Lung (tissue), 12 donors: Measurements from ENCODE around the gene OAS2. TPM values are rescaled to one million over a fixed set of nuclear protein-coding genes. Genes with fewer than 3 reads are reported as not detected.

Experiments
- ATAC-seq: fragments of 200-7000 bp; cut with Tn5 transposase; one replicate; pipeline ENCODE4 v1.9.1; 2020; ENCODE audit warnings: moderate number of reproducible peaks; ENCODE audit not compliant: insufficient read depth, low FRiP score
- DNase-seq, 3 donors: peaks; one replicate each; pipeline ENCODE4 v3.0.0-alpha.2; 2013 to 2017
- H3K27ac ChIP-seq, 2 donors: one replicate each; pipeline ENCODE4 v1.5.1; 2013; ENCODE audit warnings: mild to moderate bottlenecking in 2 of 2, moderate library complexity in 2 of 2, control low read depth in 1 of 2, inconsistent platforms in 1 of 2, low read depth in 1 of 2, low read length in 1 of 2
- H3K27me3 ChIP-seq, 3 donors: one replicate each; pipeline ENCODE4 v1.5.1; 2013; ENCODE audit warnings: low read length in 2 of 3; ENCODE audit not compliant: control insufficient read depth in 3 of 3, insufficient read depth in 3 of 3
- H3K36me3 ChIP-seq, 4 donors: one replicate each; pipeline ENCODE4 v1.5.1; 2013; ENCODE audit warnings: low read length in 4 of 4, mild to moderate bottlenecking in 1 of 4, moderate library complexity in 1 of 4; ENCODE audit not compliant: control insufficient read depth in 4 of 4, insufficient read depth in 4 of 4
- H3K4me1 ChIP-seq, 5 donors: one replicate each; pipeline ENCODE4 v1.5.1; 2013; ENCODE audit warnings: low read length in 5 of 5, mild to moderate bottlenecking in 2 of 5, moderate library complexity in 1 of 5; ENCODE audit not compliant: control insufficient read depth in 5 of 5, insufficient read depth in 5 of 5
- H3K4me3 ChIP-seq: one replicate; pipeline ENCODE4 v1.5.1; 2013; ENCODE audit warnings: mild to moderate bottlenecking, control low read depth, moderate library complexity
- H3K9ac ChIP-seq, 2 donors: one replicate each; pipeline ENCODE4 v1.5.1; 2013; ENCODE audit warnings: low read length in 2 of 2, control low read depth in 1 of 2; ENCODE audit not compliant: insufficient read depth in 1 of 2
- H3K9me3 ChIP-seq, 4 donors: one replicate each; pipeline ENCODE4 v1.5.1; 2013; ENCODE audit warnings: low read length in 3 of 4, mild to moderate bottlenecking in 1 of 4, moderate library complexity in 1 of 4; ENCODE audit not compliant: control insufficient read depth in 4 of 4, insufficient read depth in 3 of 4
- CTCF ChIP-seq: IDR thresholded peaks from 2 replicates; pipeline ENCODE4 v1.5.1; 2012; ENCODE audit warnings: mild to moderate bottlenecking; ENCODE audit errors: control extremely low read depth, extremely low read depth
- WGBS, 2 donors: extraction: QIAGEN DNeasy Blood & Tissue Kit; methylation state at CpG; one replicate each; pipeline ENCODE4 v1.1.7; 2013; 5-methylcytosine and 5-hydroxymethylcytosine counted together
- polyA plus RNA-seq, 2 donors: library from polyadenylated mRNA; stranded (reverse); fragments of 200-250 nt; gene quantifications; one replicate each; pipeline ENCODE4 v1.2.1, GENCODE V29; 2013
- total RNA-seq, 2 donors: library from RNA; depleted of rRNA in 1 of 2; stranded (reverse); fragments of >200 nt in 1 of 2; gene quantifications; one replicate each; pipeline ENCODE4 v1.2.1, GENCODE V29; 2014 to 2021
- donor health status: control.
- donor health status: control.
- donor health status: Bipolar disorder and iron deficiency.
- donor health status: healthy.
- donor health status: DM: yes; HTN: yes; CAD: no.

The OAS2 gene
- total and polyA plus RNA-seq, 4 donors: 9.8 to 25.9 (median 16.1) TPM

GRCh38 chr12:113057565-113058485 is 79.5 kb downstream of the OAS2 start:
- DNase-seq: no peak

DNA sequence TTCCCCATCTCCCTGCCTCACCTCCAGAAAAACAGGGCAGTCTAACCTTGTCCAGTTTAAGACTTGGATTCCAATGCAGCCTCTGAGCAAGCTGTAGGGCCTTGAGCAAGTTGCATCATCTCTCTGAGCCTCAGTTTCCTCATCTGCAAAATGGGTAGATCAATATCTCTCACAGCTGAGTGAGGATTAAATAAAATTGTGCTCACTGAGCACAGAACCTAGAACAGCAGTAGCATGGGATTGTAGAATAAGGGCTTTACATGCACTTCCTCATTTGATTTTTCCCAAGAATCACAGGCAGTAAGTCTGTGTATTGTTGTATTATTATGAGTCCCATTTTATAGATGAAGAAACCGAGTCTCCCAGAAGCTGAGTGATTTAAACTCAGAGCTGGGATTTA is 80.2 kb downstream of the OAS2 start:
- TF ChIP-seq CTCF: no peak
- H3K4me1 ChIP-seq: peaks cover 0 to 4% (median 0%) of the 10 kb centered on the region in 5 donors
- peaks cover 0 to 8% (median 0%) of the 10 kb centered on the region in 4 donors for H3K9me3 ChIP-seq
- H3K9ac ChIP-seq: no peak overlapping the region
- no peak for ATAC-seq
- no peak for DNase-seq
- H3K4me3 ChIP-seq: no peak overlapping the region
- no peaks in the 10 kb centered on the region for H3K36me3 ChIP-seq
- 90 to 97% methylated on average over 1 of the region's 1 CpG for WGBS, 2 donors
- H3K27me3 ChIP-seq: peaks cover 5 to 37% (median 17%) of the 10 kb centered on the region in 3 donors
- H3K27ac ChIP-seq: no peak overlapping the region

More at GRCh38 chr12:113057565-113058485, 79.5 kb downstream of the OAS2 start:
- H3K27me3 ChIP-seq: peaks cover 5 to 37% (median 19%) of the 10 kb centered on the region in 3 donors
- no peak for ATAC-seq
- H3K4me1 ChIP-seq: peaks cover 0 to 4% (median 0%) of the 10 kb centered on the region in 5 donors
- no peak overlapping the region for H3K4me3 ChIP-seq
- peaks cover 0 to 8% (median 0%) of the 10 kb centered on the region in 4 donors for H3K9me3 ChIP-seq
- no peak overlapping the region for H3K9ac ChIP-seq
- WGBS, 2 donors: 65 to 71% methylated on average over 44 of the region's 44 CpGs
- no peaks in the 10 kb centered on the region for H3K36me3 ChIP-seq
- TF ChIP-seq CTCF: no peak
- H3K27ac ChIP-seq: no peak overlapping the region

DNA sequence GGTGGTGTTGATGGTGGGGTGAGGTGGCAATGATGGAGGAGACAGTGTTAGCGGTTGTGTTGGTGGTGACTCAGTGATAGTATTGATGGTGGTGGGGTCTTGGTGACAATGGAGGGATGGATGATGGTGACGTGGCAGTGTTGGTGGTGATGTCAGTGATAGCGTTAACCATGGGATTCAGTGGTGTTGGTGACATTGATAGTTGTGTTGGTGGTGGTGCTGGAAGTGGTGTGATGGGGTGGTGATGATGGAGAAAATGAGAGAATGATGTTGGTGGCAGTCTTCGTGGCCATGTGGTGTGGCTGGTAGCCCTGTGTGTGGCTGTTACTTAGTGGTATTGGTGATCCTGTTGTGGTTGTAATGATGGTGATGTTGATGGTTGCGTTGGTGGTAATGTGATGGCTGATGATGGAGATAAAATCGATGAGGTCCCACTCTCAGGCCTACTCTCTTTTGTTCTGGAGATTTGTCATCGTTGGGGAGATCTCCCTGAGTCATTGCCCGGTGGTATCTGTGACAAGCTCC is 80.8 kb downstream of the OAS2 start:
- H3K36me3 ChIP-seq: no peaks in the 10 kb centered on the region
- ATAC-seq: no peak
- TF ChIP-seq CTCF: no peak
- H3K4me3 ChIP-seq: no peak overlapping the region
- DNase-seq: no peak
- 82 to 85% methylated on average over 8 of the region's 8 CpGs for WGBS, 2 donors
- peaks cover 0 to 4% (median 0%) of the 10 kb centered on the region in 5 donors for H3K4me1 ChIP-seq
- peaks cover 0 to 8% (median 0%) of the 10 kb centered on the region in 4 donors for H3K9me3 ChIP-seq
- H3K27me3 ChIP-seq: peaks cover 5 to 34% (median 17%) of the 10 kb centered on the region in 3 donors
- H3K27ac ChIP-seq: no peak overlapping the region
- no peak overlapping the region for H3K9ac ChIP-seq
